Measurements from ENCODE around the gene SLAMF1. TPM values are rescaled to one million over a fixed set of nuclear protein-coding genes. Genes with fewer than 3 reads are reported as not detected.

The SLAMF1 gene
- total and polyA plus RNA-seq, 9 of the 15 experiments (the other 6 are each of a cell fraction or from before 2014, with no cell fraction given), result 0.04 to 0.17 (median 0.11) TPM; not detected in 4

DNA sequence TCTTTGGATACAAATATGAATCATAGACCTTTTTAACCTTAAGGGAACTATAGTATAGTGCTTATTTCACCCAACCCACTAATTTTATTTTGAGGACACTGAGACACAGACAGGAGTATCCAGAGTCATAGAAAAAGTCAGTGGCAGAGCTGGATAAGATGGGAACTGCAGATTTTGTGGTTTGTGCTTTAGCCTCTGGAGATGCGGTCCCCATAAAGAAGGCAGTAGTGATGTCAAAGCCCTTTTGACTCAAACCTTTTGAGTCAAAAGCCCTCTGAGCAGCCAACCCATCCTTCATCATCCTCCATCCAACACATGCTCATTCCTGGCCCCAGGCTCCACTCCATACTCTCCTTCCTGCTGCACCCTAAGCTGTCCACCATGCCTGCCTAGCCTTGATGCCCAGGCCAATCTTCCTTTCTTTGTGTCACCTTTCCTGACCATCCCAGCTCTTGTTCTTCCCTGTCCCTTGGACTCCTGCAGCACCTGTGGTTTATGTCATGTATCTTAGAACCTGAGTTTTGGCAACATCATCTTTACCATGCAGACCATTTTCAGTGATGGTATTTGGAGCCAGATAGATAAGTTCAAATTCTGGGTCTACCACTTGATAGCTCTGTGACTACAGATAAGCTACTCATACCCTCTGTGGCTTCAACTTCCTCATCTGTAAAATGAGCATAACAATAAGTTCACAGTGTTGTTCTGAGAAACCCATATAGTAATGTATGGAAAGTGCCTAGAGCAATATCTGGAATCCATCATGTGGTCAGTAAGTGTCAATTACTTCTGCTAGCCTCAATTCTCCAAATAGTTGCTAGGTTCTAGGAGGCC is 20.1 kb downstream of the SLAMF1 start (continued):
- TF ChIP-seq, protein P1, sequence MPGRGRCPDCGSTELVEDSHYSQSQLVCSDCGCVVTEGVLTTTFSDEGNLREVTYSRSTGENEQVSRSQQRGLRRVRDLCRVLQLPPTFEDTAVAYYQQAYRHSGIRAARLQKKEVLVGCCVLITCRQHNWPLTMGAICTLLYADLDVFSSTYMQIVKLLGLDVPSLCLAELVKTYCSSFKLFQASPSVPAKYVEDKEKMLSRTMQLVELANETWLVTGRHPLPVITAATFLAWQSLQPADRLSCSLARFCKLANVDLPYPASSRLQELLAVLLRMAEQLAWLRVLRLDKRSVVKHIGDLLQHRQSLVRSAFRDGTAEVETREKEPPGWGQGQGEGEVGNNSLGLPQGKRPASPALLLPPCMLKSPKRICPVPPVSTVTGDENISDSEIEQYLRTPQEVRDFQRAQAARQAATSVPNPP (IDR thresholded peaks at IDR 0.05; ENCODE audit: borderline replicate concordance, insufficient read depth, insufficient read length), result no peak
- TF ChIP-seq ZC3H4 (CRISPR knock-in tag; IDR thresholded peaks at IDR 0.05; ENCODE audit: borderline replicate concordance) (no peak), PTTG1 (tag; IDR thresholded peaks at IDR 0.05; ENCODE audit: low read depth) (no peak), CREB1 (IDR thresholded peaks at IDR 0.05) (no peak), CREB1 (CRISPR knock-in tag; IDR thresholded peaks at IDR 0.05) (no peak), ZNF3 (CRISPR knock-in tag; IDR thresholded peaks at IDR 0.05) (no peak), CHD1 (IDR thresholded peaks at IDR 0.05; ENCODE audit: low read length) (no peak), ZNF282 (CRISPR knock-in tag; IDR thresholded peaks at IDR 0.05) (no peak), LEF1 (IDR thresholded peaks at IDR 0.05) (no peak), ESRRB (CRISPR knock-in tag; IDR thresholded peaks at IDR 0.05; ENCODE audit: borderline replicate concordance) (no peak)
- TF ChIP-seq, protein P2, sequence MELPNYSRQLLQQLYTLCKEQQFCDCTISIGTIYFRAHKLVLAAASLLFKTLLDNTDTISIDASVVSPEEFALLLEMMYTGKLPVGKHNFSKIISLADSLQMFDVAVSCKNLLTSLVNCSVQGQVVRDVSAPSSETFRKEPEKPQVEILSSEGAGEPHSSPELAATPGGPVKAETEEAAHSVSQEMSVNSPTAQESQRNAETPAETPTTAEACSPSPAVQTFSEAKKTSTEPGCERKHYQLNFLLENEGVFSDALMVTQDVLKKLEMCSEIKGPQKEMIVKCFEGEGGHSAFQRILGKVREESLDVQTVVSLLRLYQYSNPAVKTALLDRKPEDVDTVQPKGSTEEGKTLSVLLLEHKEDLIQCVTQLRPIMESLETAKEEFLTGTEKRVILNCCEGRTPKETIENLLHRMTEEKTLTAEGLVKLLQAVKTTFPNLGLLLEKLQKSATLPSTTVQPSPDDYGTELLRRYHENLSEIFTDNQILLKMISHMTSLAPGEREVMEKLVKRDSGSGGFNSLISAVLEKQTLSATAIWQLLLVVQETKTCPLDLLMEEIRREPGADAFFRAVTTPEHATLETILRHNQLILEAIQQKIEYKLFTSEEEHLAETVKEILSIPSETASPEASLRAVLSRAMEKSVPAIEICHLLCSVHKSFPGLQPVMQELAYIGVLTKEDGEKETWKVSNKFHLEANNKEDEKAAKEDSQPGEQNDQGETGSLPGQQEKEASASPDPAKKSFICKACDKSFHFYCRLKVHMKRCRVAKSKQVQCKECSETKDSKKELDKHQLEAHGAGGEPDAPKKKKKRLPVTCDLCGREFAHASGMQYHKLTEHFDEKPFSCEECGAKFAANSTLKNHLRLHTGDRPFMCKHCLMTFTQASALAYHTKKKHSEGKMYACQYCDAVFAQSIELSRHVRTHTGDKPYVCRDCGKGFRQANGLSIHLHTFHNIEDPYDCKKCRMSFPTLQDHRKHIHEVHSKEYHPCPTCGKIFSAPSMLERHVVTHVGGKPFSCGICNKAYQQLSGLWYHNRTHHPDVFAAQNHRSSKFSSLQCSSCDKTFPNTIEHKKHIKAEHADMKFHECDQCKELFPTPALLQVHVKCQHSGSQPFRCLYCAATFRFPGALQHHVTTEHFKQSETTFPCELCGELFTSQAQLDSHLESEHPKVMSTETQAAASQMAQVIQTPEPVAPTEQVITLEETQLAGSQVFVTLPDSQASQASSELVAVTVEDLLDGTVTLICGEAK (IDR thresholded peaks at IDR 0.05), result no peak
- TF ChIP-seq, protein P2 (CRISPR knock-in tag; IDR thresholded peaks at IDR 0.05), result no peak
- TF ChIP-seq, protein P3, sequence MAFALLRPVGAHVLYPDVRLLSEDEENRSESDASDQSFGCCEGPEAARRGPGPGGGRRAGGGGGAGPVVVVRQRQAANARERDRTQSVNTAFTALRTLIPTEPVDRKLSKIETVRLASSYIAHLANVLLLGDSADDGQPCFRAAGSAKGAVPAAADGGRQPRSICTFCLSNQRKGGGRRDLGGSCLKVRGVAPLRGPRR (CRISPR knock-in tag; IDR thresholded peaks at IDR 0.05), result no peak
- TF ChIP-seq, protein P4, sequence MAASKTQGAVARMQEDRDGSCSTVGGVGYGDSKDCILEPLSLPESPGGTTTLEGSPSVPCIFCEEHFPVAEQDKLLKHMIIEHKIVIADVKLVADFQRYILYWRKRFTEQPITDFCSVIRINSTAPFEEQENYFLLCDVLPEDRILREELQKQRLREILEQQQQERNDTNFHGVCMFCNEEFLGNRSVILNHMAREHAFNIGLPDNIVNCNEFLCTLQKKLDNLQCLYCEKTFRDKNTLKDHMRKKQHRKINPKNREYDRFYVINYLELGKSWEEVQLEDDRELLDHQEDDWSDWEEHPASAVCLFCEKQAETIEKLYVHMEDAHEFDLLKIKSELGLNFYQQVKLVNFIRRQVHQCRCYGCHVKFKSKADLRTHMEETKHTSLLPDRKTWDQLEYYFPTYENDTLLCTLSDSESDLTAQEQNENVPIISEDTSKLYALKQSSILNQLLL (CRISPR knock-in tag; IDR thresholded peaks at IDR 0.05; ENCODE audit: borderline replicate concordance), result no peak
